Superior temporal gyrus (tissue), 1 donor: Measurements from ENCODE around the gene CFAP54.

Experiments used
- DNase-seq: peaks from one replicate; pipeline ENCODE4 v3.0.0-alpha.2; 2016; ENCODE audit errors: extremely low spot score

The CFAP54 gene

DNA sequence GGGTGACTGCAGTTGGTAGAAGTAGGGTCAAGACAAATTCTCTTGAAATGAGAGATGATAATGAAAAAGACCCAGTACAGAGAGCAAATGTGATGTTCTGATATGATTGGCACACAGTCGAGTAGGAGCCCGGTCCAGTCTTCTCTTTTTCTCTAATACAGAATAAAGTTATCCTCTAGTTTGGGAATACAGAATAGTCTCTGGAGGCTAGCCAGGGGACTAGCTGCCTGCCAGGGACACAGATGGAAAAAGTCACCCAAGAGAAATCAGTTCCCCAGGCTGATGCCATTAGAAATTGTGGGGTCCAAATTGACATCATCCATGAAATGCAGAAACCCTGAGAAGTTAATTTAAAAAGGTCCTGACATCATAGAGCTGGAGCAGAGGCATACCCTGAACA, 240.5 kb downstream of the CFAP54 start:
- no peak for DNase-seq

DNA sequence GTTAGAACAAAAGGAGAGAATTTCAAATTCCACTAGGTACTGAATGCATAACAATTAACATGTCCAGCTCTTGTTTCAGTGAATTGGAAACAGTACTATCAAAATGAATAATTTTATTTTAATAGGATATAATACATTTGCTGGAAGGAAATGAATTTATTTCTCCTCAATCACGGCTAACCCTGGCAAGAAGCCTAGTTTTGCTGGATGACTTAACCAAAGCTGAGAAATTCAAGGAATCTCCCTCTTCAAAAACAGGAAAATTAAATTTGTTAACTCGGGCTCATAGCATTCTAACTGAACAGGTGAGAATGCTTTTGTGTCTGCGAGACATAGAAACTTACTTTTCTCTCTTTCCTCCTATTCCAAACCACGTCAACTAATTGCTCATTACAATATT, 254.2 kb downstream of the CFAP54 start:
- DNase-seq = no peak

DNA sequence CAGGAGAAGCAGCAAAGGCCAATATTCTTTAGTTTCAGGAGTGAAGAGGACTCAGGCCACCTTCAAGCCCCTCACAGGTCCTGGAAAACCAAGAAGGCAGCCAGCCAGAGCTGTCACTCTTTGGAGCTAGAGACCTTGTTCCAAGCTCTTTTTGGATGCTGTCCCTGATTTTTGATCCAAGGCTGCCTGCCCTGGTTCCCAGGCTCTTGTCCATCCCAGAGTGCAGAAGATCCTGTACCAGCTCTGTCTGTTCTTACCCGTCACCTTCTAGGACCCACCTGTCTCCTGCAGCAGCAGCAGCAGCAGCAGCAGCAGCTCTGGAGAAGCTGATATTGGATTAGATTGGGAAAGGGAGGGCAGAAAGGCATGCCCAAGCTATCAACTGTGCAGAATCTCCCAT, 260.6 kb downstream of the CFAP54 start:
- no peak for DNase-seq

- DNase-seq = no peak
These were observed 262.2 kb downstream of the CFAP54 start for GRCh38 chr12:96751626-96752025.

GRCh38 chr12:96752211-96752610, 262.8 kb downstream of the CFAP54 start:
- DNase-seq = no peak

GRCh38 chr12:96766232-96766631, 276.9 kb downstream of the CFAP54 start:
- no peak for DNase-seq

GRCh38 chr12:96769400-96769799, 280.0 kb downstream of the CFAP54 start:
- DNase-seq = no peak

DNA sequence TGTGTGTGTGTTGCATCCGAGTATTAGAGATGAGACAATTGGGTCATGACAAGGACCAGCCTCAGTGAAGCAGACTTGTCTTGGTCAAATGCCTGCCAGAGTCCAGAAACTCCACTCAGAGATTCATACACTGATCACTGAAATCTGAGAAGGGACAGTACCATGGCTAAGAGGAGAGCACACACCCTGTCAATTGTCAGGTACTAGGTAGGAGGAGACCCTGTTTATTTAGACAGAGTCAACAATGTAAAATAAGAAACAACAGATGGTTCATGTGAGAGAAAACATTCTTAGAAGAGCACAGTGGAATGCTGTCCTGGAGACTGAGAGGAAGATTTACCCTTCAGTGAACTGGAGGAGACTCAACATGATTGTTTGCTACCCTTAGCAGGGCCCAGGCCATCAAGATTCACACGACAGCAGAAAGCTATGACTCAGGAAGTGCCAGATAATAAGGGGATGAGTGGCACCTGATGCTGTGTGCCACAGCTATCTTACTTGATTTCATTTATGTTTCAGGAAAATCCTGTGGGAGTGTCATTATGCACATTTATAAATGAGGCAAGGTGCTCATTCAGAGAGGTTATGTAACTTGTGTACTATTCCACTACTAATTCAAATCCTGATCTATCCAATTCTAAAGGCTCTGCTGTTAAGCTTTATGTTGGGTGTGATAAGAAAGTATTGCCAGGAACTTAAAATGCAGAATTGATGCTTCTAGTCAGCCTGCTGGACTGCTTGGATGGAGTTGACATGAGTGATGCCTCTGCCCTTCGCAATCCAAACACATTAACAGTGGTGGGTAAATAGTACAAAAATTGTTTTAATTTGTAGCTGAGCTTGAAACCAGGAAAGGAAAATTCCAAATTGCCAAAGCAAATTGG, 281.1 kb downstream of the CFAP54 start:
- DNase-seq = no peak

- no peak for DNase-seq
These were observed 283.7 kb downstream of the CFAP54 start for GRCh38 chr12:96773031-96773430.

GRCh38 chr12:96774496-96775256, 285.3 kb downstream of the CFAP54 start:
- DNase-seq = no peak

GRCh38 chr12:96776908-96777307, 287.5 kb downstream of the CFAP54 start:
- no peak for DNase-seq

DNA sequence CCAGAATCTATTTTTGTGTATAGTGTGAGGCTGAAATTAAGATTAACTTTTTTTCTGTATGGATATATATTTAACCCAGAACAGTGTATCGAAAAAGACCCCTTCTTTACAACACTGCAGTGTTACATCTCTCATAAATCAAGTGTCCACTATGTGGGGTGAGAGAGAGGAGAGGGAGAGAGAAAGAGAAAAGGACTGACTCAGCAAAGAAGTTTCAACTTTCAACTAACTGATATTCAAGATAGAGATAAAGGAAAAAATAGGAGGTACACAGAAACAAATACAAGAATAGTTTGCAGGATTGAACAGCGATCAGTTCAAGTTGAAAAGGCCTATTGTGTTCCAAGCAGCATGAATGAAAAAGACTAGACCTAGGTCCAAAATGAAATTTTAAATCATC, 291.0 kb downstream of the CFAP54 start:
- DNase-seq = no peak

DNA sequence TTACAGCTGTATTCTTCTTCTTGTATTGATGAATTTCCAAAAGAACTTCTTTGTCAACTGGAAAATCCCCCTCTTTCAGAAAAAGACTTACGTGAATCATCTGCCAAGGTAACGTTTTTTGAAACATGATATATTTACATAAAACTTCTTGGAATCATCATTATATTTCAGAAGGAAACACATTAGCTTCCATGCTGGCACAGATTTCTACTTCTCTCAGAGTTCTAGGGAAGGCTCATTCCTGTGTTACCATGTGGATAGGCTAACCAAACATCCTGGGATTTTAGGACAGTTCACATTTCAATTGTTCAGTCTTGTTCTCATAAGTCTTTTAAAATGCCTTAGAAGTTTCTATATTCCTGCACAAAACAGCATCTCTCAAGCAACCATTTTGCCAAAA, 297.4 kb downstream of the CFAP54 start:
- no peak for DNase-seq

- DNase-seq = no peak
These were observed 314.6 kb downstream of the CFAP54 start for GRCh38 chr12:96803969-96804368.

- DNase-seq = no peak
These were observed 316.9 kb downstream of the CFAP54 start for GRCh38 chr12:96806272-96806671.

DNA sequence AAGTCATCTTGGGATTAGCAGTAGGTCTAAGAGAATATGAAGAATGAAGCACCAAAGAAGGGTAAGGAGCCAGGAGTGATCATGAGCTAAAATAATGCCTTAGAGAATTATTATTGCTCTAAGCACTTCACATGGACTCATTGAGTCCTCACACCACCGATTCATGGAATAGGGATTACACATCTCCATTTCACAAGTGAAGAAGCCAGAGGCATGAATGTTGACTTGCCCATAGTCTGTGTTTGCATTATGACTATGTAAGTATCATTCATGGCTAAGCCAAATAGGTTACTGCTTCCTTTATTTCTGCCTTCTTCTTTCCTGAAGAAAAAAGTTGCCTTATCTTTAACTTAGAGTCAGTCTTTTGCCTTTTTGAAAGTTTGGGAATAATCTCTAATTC, 318.4 kb downstream of the CFAP54 start:
- no peak for DNase-seq

DNA sequence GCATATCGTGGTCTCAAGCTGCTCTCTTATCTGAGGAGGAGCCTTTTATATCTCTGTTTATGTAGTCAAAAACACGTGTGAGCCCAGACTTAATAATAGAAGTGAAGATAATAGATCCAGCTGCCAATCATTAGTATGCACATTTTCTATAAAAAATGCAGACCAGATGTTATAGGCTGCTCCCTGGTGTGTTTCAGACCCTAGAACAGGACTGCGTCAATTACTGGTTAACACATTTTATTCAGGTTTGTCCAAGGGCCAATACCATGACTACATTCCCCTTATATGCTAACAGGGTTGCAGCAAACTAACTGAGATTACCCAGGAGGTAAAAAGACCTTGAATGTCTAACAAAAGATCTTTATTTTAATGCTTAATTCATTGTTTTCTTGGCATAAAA, 319.2 kb downstream of the CFAP54 start:
- DNase-seq = no peak

DNA sequence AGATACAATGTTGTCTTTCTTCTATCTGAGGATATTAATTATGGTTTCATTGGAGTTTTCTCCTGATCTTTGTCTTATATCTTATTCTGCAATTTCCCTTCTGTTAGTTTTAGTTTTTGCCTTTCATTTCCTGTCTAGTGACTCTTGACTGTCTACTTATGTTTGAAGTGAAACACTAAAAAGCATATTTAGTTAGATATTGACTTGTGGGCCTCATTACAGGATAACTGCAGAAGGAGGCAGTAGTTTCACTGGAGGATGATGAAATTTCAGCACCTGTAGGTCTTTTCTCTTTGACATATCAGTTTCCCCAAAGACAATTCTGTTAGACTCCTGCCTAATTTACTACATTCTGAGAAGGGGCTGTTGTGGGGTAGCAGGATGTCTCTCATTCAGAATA, 320.1 kb downstream of the CFAP54 start:
- no peak for DNase-seq

DNA sequence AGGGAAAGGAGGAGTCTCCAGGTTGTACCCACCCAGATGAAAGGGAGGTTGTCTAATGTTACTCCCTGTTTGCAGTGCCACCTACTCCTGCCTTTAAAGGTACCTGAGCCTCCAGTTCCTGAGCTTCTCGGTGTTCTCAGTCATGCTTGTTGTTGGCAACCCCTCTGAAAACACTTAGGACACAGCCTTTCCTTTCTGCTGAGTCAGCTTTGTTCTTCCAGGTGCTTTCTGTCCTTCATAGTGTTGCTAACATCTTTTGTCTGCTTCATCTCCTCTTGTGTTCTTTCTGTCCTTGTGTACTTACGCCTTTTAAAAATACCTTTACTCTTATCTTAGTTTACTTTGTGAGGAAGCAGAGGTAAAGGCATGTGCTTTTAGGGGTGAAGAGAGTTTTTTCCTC, 320.7 kb downstream of the CFAP54 start:
- no peak for DNase-seq

DNA sequence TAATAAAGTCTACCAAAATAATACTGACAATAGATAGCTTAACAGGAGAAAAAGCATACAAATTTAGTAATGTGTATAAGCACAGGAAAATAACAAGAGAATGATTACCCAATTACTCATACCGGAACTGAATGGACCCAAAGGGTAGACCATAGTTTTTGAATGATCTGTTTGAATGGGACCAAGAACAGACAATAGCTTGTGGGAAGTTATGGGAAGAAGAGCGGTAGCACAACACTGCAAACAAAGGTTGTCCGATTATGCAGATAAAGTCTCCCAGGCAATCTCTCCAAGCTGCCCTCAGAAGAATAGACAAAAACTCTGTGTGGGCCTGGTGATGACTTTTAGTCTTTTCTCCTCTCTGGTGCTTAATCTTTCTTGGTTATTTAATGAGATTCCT, 321.1 kb downstream of the CFAP54 start:
- DNase-seq = no peak

GRCh38 chr12:96811083-96811482, 321.7 kb downstream of the CFAP54 start:
- no peak for DNase-seq

DNA sequence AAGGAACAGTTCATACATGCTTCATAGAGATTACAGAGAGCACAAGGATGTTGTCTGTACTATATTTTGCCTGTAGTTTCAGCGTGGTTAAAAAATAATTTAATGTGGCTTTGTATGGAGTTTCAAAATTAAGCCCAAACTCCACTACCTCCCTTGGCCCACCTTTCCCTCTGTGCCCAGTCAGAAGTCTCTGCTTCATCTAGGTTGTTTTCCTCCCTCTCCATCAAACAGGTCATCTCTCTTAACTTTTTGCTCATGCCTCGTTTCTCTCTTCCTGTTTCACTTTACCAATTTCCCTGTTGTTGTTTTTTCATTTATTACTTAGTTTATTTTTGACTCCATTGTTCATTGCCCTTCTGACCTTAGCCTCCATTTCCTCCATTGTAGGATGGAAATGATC, 322.8 kb downstream of the CFAP54 start:
- no peak for DNase-seq

DNA sequence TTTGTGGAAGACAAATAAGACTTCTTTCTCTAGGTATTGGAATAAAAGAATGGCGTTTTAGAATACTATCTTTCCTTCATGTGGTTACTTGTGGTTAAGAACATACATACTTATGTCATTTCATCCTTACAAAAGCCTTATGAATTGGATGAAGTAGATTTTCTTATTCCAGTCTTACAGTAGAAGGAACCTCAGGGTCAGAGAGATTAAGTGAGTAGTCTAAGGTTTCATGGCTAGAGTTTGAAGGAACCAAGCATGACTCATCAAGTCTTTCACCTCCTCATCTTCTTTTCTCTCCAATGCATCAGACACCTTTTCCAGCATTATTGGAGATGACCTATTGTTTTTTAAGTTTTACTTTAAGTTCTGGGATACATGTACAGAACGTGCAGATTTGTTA, 324.8 kb downstream of the CFAP54 start:
- DNase-seq = no peak
